Nephron (organoid): ENCODE data around the gene MAN2A2.
A peak's percentile ranks its signal among the peaks of the same experiment; 100 is the strongest.
"Not testable (repeated sequence)": the region's sequence is repeated elsewhere in the genome, so short reads cannot be mapped to it uniquely, and the experiment has no call there.

Source experiments
- H3K27ac Mint-ChIP-seq, 3 experiments: 2 replicates each; pipeline ENCODE4 v1.8.0; 2020; ENCODE audit warnings: mixed read lengths in 3 of 3, mild to moderate bottlenecking in 2 of 3, moderate library complexity in 1 of 3
- H3K27me3 Mint-ChIP-seq: 2 replicates; pipeline ENCODE4 v1.8.0; 2021; ENCODE audit warnings: low read depth, mild to moderate bottlenecking, moderate library complexity, mixed read lengths
- H3K36me3 Mint-ChIP-seq: 2 replicates; pipeline ENCODE4 v1.8.0; 2020; ENCODE audit warnings: low read depth, mixed read lengths
- H3K4me1 Mint-ChIP-seq: 2 replicates; pipeline ENCODE4 v1.8.0; 2020; ENCODE audit warnings: mixed read lengths
- H3K4me3 Mint-ChIP-seq, 3 experiments: 2 replicates each; pipeline ENCODE4 v1.8.0; 2020; ENCODE audit warnings: mild to moderate bottlenecking in 3 of 3, mixed read lengths in 3 of 3, moderate library complexity in 2 of 3
- H3K9me3 Mint-ChIP-seq: 2 replicates; pipeline ENCODE4 v1.8.0; 2020; ENCODE audit warnings: mixed read lengths
- TF ChIP-seq, protein P1 (sequence below), 3 experiments: fragments of 200-600 bp; sonication (generic); IDR thresholded peaks; one replicate each; pipeline ENCODE4 v1.5.0; 2021; ENCODE audit warnings: antibody characterized with exemption in 3 of 3; ENCODE audit not compliant: unreplicated experiment in 3 of 3

Gene MAN2A2

DNA sequence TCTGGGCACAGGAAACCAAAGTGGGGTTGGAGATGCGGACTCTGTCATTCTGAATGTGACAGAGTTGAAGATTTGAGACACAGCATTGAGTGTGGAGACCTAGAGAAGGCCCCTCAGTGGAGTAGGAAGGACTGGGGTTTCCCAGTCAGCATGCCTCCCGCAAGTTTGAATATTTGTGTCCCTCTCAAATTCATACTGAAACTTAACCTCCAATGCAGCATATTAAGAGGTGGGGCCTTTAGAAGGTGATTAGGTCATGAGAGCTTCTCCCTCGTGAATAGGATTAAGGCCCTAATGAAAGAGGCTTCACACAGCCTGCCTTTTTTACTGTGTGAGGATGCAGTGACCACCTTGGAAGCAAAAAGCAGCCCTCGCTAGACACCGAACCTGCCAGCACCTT, 21.3 kb downstream of the MAN2A2 start:
- Mint-ChIP-seq H3K27ac (no peak overlapping the region), H3K4me1 (no peaks in the 10 kb centered on the region), H3K4me3 (no peak overlapping the region), H3K27me3 (peaks cover 4% of the 10 kb centered on the region), H3K9me3 (no peaks in the 10 kb centered on the region), H3K36me3 (peaks cover 16% of the 10 kb centered on the region)
- TF ChIP-seq, protein P1, sequence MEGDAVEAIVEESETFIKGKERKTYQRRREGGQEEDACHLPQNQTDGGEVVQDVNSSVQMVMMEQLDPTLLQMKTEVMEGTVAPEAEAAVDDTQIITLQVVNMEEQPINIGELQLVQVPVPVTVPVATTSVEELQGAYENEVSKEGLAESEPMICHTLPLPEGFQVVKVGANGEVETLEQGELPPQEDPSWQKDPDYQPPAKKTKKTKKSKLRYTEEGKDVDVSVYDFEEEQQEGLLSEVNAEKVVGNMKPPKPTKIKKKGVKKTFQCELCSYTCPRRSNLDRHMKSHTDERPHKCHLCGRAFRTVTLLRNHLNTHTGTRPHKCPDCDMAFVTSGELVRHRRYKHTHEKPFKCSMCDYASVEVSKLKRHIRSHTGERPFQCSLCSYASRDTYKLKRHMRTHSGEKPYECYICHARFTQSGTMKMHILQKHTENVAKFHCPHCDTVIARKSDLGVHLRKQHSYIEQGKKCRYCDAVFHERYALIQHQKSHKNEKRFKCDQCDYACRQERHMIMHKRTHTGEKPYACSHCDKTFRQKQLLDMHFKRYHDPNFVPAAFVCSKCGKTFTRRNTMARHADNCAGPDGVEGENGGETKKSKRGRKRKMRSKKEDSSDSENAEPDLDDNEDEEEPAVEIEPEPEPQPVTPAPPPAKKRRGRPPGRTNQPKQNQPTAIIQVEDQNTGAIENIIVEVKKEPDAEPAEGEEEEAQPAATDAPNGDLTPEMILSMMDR (IDR thresholded peaks at IDR 0.05; ENCODE audit: unreplicated experiment in 3 of 3): no peak

DNA sequence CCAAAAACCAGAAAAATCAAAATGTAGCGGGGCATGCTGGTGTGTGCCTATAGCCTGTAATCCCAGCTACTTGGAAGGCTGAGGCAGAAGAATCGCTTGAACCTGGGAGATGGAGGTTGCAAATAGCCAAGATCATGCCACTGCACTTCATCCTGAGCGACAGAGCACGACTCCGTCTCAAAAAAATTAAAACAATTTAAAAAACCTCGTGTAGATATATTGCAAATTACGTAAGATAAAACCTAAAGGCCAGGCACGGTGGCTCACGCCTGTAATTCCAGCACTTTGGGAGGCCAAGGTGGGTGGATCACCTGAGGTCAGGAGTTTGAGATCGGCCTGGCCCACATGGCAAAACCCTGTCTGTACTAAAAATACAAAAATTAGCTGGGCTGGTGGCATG, 23.7 kb downstream of the MAN2A2 start:
- not testable (repeated sequence) for H3K27me3 Mint-ChIP-seq, H3K36me3 Mint-ChIP-seq, H3K27ac Mint-ChIP-seq, H3K9me3 Mint-ChIP-seq, H3K4me3 Mint-ChIP-seq, H3K4me1 Mint-ChIP-seq

DNA sequence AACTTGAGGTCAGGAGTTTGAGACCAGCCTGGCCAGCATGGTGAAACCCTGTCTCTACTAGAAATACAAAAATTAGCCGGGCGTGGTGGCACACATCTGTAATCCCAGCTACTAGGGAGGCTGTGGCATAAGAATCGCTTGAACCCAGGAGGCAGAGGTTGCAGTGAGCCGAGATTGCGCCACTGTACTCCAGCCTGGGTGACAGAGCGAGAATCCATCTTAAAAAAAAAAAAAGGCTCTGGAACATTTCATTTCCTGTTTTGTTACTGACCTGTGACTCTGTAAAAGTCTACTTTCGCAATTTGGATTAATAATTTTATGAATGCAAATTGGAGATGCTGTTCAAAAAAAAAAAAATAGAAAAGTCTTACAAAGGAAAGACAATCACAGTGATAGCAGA, 25.0 kb downstream of the MAN2A2 start:
- Mint-ChIP-seq H3K4me3 (peak overlapping the region in 2 of 3 experiments; percentile 15 to 29), H3K4me1 (peaks cover 14% of the 10 kb centered on the region)
- H3K27me3 Mint-ChIP-seq, H3K36me3 Mint-ChIP-seq, H3K27ac Mint-ChIP-seq, H3K9me3 Mint-ChIP-seq: not testable (repeated sequence)

DNA sequence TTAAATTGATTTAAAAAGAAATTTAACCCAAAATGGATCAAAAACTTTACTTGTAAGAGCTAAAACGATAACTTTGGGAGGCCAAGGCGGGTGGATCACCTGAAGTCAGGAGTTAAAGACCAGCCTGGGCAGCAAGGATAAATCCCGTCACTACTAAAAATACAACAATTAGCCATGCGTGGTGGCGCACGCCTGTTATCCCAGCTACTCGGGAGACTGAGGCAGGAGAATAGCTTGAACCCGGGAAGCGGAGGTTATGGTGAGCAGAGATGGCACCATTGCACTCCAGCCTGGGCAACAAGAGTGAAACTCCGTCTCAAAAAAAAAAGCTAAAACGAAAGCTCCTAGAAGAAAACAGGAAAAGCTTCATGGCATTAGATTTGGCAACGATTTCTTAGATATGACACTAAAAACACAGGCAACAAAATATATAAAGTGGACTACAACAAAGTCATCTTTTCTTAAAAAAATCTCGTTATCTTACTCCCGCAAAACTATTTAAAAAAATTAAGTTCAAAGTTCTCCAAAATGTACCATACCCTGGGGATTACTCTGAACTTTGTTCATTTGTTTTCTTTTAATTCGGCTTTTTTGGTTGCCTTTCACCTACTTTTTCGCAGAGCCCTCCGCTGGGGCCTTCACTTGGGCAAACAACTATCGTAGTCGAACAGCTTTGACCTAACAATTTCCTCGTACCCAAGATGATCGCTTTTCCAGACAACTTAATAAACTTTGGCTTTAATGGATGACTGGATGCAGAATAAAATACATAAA, 26.3 kb downstream of the MAN2A2 start:
- TF ChIP-seq, protein P1 (IDR thresholded peaks at IDR 0.05; ENCODE audit: unreplicated experiment in 3 of 3): no peak
- H3K4me1 Mint-ChIP-seq: peaks cover 19% of the 10 kb centered on the region

DNA sequence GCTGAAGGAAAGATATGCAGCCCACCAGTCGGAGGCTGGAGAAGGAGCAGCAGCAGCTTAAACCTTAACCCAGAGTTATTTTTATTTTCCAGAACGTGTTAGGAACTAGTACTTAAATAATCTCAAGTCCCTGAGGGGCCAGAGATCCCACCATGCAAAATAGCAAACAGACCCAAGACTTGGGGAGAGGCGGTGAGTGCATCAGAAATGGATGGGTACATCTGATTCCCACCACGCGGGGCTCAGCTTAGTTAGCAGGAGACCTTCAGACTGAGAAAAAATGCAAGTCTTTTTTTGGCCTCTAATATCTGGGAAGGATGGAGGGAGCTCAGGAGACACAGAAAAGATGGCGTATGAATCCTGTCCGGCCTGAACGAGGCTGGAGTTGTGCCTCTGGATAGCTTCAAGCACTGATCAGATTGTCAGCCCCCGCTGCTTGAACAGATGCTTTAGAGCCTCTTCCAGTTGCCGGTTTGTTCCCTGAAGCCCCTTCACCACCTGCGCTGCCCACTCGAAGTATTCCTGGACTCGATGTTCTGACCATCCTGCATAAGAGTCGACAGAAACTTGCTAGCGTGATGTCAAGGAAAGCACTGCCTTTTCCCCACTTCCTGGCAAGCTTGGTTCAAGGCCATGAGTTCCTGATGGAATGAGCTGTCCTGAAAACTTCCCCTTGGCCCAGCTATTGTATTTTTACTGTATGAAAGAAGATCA, 27.9 kb downstream of the MAN2A2 start:
- H3K4me3 Mint-ChIP-seq: peak overlapping the region; percentile 79 to 93 (median 89)
- H3K9me3 Mint-ChIP-seq: no peaks in the 10 kb centered on the region
- H3K36me3 Mint-ChIP-seq: no peaks in the 10 kb centered on the region
- H3K27me3 Mint-ChIP-seq: no peaks in the 10 kb centered on the region
- TF ChIP-seq, protein P1 (IDR thresholded peaks at IDR 0.05; ENCODE audit: unreplicated experiment in 3 of 3): no peak
- H3K4me1 Mint-ChIP-seq: peaks cover 24% of the 10 kb centered on the region
- H3K27ac Mint-ChIP-seq: peak overlapping the region in 2 of 3 experiments; percentile 46 to 48

More for the DNA sequence above, 26.3 kb downstream of the MAN2A2 start:
- Mint-ChIP-seq H3K27me3 (no peaks in the 10 kb centered on the region), H3K9me3 (no peaks in the 10 kb centered on the region), H3K27ac (no peak overlapping the region), H3K4me3 (no peak overlapping the region), H3K36me3 (no peaks in the 10 kb centered on the region)

DNA sequence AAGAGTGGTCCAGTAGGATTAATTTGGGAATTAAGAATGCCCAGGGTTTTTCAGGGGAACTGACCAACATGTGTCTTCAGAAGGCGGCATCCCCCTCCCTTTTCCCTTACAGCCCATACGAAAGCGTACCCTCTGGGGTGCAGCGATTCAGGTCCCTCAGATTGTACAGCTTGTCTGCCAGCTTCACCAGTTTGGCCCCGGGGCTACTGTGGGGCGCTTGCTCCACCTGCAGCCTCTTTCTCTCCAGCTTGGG, 28.4 kb downstream of the MAN2A2 start:
- H3K36me3 Mint-ChIP-seq: peaks cover 4% of the 10 kb centered on the region
- H3K27ac Mint-ChIP-seq: peak overlapping the region; percentile 48 to 92 (median 73)
- peaks cover 29% of the 10 kb centered on the region for H3K4me1 Mint-ChIP-seq
- H3K4me3 Mint-ChIP-seq: peak overlapping the region; percentile 79 to 93 (median 89)
- H3K27me3 Mint-ChIP-seq: no peaks in the 10 kb centered on the region
- TF ChIP-seq, protein P1 (IDR thresholded peaks at IDR 0.05; ENCODE audit: unreplicated experiment in 3 of 3): no peak
- H3K9me3 Mint-ChIP-seq: no peaks in the 10 kb centered on the region
